Natural killer cell (primary cell): ENCODE data around the gene TMEM43. TPM values are rescaled to one million over a fixed set of nuclear protein-coding genes. Genes with fewer than 3 reads are reported as not detected.

ENCODE experiments used
- ATAC-seq, 3 donors: fragments of 150-1000 bp in 2 of 3; fragments of 200-7000 bp in 1 of 3; cut with Tn5 transposase; 1 replicate in 1 of 3; 2 replicates in 2 of 3; pipeline ENCODE4 v1.10.0; 2021; ENCODE audit warnings: mild to moderate bottlenecking in 2 of 3, moderate library complexity in 2 of 3
- DNase-seq, 2 donors: peaks; one replicate each; pipeline versions ENCODE4 v3.0.0 to v3.0.0-alpha.2; 2013 to 2021; ENCODE audit warnings: mixed read lengths in 1 of 2
- H3K27ac ChIP-seq: one replicate; pipeline ENCODE4 v1.5.1; 2013; ENCODE audit warnings: mild to moderate bottlenecking, low read length
- H3K27me3 ChIP-seq: one replicate; pipeline ENCODE4 v1.6.1; 2013; ENCODE audit warnings: low read length; ENCODE audit not compliant: control insufficient read depth, insufficient read depth
- H3K36me3 ChIP-seq: one replicate; pipeline ENCODE4 v1.6.1; 2013; ENCODE audit warnings: low read length; ENCODE audit not compliant: control insufficient read depth, insufficient read depth
- H3K4me1 ChIP-seq: one replicate; pipeline ENCODE4 v1.6.1; 2013; ENCODE audit warnings: low read length; ENCODE audit not compliant: control insufficient read depth, insufficient read depth
- H3K4me3 ChIP-seq: one replicate; pipeline ENCODE4 v1.5.1; 2013; ENCODE audit warnings: low read length
- H3K9me3 ChIP-seq: one replicate; pipeline ENCODE4 v1.6.1; 2013; ENCODE audit warnings: low read length; ENCODE audit not compliant: control insufficient read depth, insufficient read depth
- H3K27ac Mint-ChIP-seq, 2 donors: one replicate each; pipeline ENCODE4 v1.8.0; 2022; ENCODE audit warnings: mild to moderate bottlenecking in 2 of 2, mixed read lengths in 2 of 2, moderate library complexity in 1 of 2
- H3K27me3 Mint-ChIP-seq, 2 donors: one replicate each; pipeline ENCODE4 v1.8.0; 2022; ENCODE audit warnings: low read depth in 2 of 2, mixed read lengths in 2 of 2
- H3K36me3 Mint-ChIP-seq: one replicate; pipeline ENCODE4 v1.8.0; 2022; ENCODE audit warnings: mixed read lengths
- H3K4me1 Mint-ChIP-seq, 2 donors: one replicate each; pipeline ENCODE4 v1.8.0; 2022; ENCODE audit warnings: mixed read lengths in 2 of 2
- H3K4me3 Mint-ChIP-seq: one replicate; pipeline ENCODE4 v1.8.0; 2022; ENCODE audit warnings: mild to moderate bottlenecking, moderate library complexity, mixed read lengths
- H3K9me3 Mint-ChIP-seq, 2 donors: one replicate each; pipeline ENCODE4 v1.8.0; 2022; ENCODE audit warnings: mixed read lengths in 2 of 2
- WGBS: methylation state at CpG from one replicate; pipeline ENCODE4 v1.1.7; 2013; ENCODE audit warnings: missing lambda C conversion rate; ENCODE audit not compliant: insufficient coverage; 5-methylcytosine and 5-hydroxymethylcytosine counted together
- intact Hi-C: fragments of 100-400 bp; cut with micrococcal nuclease; formaldehyde crosslinking; loops from one replicate; pipeline ENCODE4 v1.14.2; 2022
- total RNA-seq, 4 donors: library from RNA; stranded (reverse); fragments of 120-200 nt in 1 of 4; gene quantifications; one replicate each; pipeline versions ENCODE4 v1.2.3 to v1.2.4, GENCODE V29; 2013 to 2022
- TF ChIP-seq, protein P1 (sequence below): fragments of 200-600 bp; IDR thresholded peaks from one replicate; pipeline ENCODE4 v1.8.0; 2022; ENCODE audit warnings: antibody characterized with exemption

TMEM43 gene
- total RNA-seq, 3 donors from 2014 or later (not counting 1 experiment from before 2014, with no cell fraction given): 49.5 to 61.1 (median 54.1) TPM

DNA sequence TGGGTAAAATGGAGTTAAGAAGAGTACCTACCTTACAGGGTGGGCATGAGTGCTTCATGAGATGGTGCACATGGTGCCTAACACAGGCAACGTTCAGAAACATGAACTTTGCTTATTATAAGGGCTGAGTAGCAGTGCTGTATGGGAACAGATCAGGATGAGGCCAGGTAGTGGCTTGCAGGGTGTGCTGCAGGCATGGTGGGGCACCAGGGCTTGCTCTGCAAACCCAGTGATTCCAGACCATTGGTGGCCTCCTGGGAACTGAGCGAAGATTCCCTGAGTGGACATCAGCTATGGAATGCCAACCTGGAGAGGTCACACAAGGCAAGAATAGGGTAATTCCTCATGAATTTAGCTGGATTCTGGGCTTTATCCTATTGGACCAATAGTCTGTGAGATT lies 15.8 kb downstream of the TMEM43 start:
- intact Hi-C loops: loop anchor here (5.0 to 10.0 kb wide), 2 partner anchors 1128 to 1654 kb away; partner anchors contain the start of gene ANKRD28
- H3K27me3 Mint-ChIP-seq: no peaks in the 10 kb centered on the region
- peaks cover 6% of the 10 kb centered on the region for H3K36me3 Mint-ChIP-seq

DNA sequence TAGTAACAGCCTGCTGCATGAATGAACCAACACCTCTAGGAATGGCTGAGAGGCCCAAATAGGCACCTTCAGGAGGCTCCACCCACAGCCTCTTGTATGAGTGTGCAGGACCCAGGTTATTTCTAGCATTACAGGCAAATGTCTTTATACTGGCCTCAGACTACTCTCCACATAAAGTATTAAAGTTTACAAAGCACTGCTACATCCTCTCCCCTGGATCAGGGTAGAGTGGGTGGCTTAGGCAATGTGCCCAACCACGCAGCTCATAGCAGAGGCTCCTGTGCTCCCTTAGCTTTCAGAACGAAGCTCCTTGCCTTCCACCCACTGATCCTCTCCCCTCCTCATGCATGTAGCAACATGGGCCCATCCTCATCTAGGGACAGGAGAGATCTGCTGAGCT lies 16.3 kb downstream of the TMEM43 start:
- Mint-ChIP-seq H3K4me3 (peak overlapping the region; percentile 25), H3K36me3 (peaks cover 2% of the 10 kb centered on the region), H3K27ac (peak overlapping the region; percentile 95 to 100), H3K9me3 (no peaks in the 10 kb centered on the region), H3K4me1 (peaks cover 48 to 51% of the 10 kb centered on the region in 2 donors), H3K27me3 (no peaks in the 10 kb centered on the region)
- WGBS: no CpG with 5 or more reads among the region's 2 CpGs
- intact Hi-C loops: loop anchor here (5.0 to 10.0 kb wide), 2 partner anchors 1129 to 1654 kb away; partner anchors contain the start of gene ANKRD28
- TF ChIP-seq, protein P1, sequence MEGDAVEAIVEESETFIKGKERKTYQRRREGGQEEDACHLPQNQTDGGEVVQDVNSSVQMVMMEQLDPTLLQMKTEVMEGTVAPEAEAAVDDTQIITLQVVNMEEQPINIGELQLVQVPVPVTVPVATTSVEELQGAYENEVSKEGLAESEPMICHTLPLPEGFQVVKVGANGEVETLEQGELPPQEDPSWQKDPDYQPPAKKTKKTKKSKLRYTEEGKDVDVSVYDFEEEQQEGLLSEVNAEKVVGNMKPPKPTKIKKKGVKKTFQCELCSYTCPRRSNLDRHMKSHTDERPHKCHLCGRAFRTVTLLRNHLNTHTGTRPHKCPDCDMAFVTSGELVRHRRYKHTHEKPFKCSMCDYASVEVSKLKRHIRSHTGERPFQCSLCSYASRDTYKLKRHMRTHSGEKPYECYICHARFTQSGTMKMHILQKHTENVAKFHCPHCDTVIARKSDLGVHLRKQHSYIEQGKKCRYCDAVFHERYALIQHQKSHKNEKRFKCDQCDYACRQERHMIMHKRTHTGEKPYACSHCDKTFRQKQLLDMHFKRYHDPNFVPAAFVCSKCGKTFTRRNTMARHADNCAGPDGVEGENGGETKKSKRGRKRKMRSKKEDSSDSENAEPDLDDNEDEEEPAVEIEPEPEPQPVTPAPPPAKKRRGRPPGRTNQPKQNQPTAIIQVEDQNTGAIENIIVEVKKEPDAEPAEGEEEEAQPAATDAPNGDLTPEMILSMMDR: no peak
- ATAC-seq: no peak
- peaks cover 32% of the 10 kb centered on the region for H3K36me3 ChIP-seq
- DNase-seq: no peak
- H3K9me3 ChIP-seq: no peaks in the 10 kb centered on the region
- H3K4me3 ChIP-seq: no peak overlapping the region
- H3K27me3 ChIP-seq: no peaks in the 10 kb centered on the region
- peaks cover 52% of the 10 kb centered on the region for H3K4me1 ChIP-seq
- H3K27ac ChIP-seq: peak overlapping the region; percentile 97

More for the DNA sequence above, 15.8 kb downstream of the TMEM43 start:
- no peak overlapping the region for H3K4me3 ChIP-seq
- H3K27me3 ChIP-seq: no peaks in the 10 kb centered on the region
- H3K4me1 ChIP-seq: peaks cover 47% of the 10 kb centered on the region
- H3K9me3 Mint-ChIP-seq: no peaks in the 10 kb centered on the region
- H3K4me1 Mint-ChIP-seq: peaks cover 47 to 48% of the 10 kb centered on the region in 2 donors
- peak overlapping the region; percentile 97 for H3K27ac ChIP-seq
- WGBS: 93% methylated on average over 2 of the region's 2 CpGs
- ATAC-seq (no peak), DNase-seq (no peak)
- peak overlapping the region; percentile 95 to 100 for H3K27ac Mint-ChIP-seq
- peaks cover 32% of the 10 kb centered on the region for H3K36me3 ChIP-seq
- H3K9me3 ChIP-seq: no peaks in the 10 kb centered on the region
- no peak overlapping the region for H3K4me3 Mint-ChIP-seq
- TF ChIP-seq, protein P1: no peak

DNA sequence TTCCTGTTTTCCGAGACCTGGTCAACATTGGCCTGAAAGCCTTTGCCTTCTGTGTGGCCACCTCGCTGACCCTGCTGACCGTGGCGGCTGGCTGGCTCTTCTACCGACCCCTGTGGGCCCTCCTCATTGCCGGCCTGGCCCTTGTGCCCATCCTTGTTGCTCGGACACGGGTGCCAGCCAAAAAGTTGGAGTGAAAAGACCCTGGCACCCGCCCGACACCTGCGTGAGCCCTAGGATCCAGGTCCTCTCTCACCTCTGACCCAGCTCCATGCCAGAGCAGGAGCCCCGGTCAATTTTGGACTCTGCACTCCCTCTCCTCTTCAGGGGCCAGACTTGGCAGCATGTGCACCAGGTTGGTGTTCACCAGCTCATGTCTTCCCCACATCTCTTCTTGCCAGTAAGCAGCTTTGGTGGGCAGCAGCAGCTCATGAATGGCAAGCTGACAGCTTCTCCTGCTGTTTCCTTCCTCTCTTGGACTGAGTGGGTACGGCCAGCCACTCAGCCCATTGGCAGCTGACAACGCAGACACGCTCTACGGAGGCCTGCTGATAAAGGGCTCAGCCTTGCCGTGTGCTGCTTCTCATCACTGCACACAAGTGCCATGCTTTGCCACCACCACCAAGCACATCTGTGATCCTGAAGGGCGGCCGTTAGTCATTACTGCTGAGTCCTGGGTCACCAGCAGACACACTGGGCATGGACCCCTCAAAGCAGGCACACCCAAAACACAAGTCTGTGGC lies 16.9 kb downstream of the TMEM43 start:
- Mint-ChIP-seq H3K4me3 (peak overlapping the region; percentile 86), H3K4me1 (peaks cover 48 to 57% of the 10 kb centered on the region in 2 donors), H3K27me3 (no peaks in the 10 kb centered on the region), H3K9me3 (no peaks in the 10 kb centered on the region), H3K27ac (peak overlapping the region; percentile 95 to 100), H3K36me3 (no peaks in the 10 kb centered on the region)
- DNase-seq: peak; percentile 39 to 54
- H3K9me3 ChIP-seq: no peaks in the 10 kb centered on the region
- intact Hi-C loops: loop anchor here (1.0 to 10.0 kb wide), 4 partner anchors 16 to 1653 kb away; partner anchors contain the start of genes ANKRD28 and TMEM43
- peaks cover 33% of the 10 kb centered on the region for H3K36me3 ChIP-seq
- peak; percentile 11 to 24 (median 21) for ATAC-seq
- no peaks in the 10 kb centered on the region for H3K27me3 ChIP-seq
- TF ChIP-seq, protein P1: no peak
- 76% methylated on average over 19 of the region's 19 CpGs for WGBS
- no peak overlapping the region for H3K4me3 ChIP-seq
- peak overlapping the region; percentile 97 for H3K27ac ChIP-seq
- H3K4me1 ChIP-seq: peaks cover 52% of the 10 kb centered on the region
